GM18507 (cell line): Measurements from ENCODE around the gene TEX54.

Experiments
- DNase-seq: peaks from one replicate; pipeline ENCODE4 v3.0.0; 2011; ENCODE audit warnings: low read depth; ENCODE audit not compliant: insufficient read length; ENCODE audit errors: extremely low spot score
- FAIRE-seq: peaks from 2 replicates; lab custom pipeline; 2011; peaks lifted over from hg19 to GRCh38; lab: Jason Lieb, UNC

The TEX54 gene

DNA sequence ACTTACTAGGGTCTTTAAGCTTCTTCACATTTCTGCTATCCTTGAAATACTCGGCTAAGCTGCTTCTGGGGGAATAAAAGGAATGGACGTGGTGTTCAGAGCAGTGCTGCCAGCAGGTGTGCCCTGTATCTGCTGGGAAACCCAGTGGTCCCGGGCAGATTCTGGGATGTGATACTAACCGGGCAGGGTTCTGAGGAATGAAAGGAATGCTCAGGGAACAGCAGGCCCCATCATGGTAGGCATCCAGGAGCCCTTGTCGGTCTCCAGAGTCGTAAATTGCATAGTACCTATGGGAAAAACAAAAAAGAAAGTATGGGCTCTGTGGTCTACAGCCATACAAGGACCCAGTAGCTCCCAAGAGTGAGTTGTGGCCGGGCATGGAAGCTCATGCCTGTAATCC lies 36.4 kb downstream of the TEX54 start:
- FAIRE-seq, result no peak
- no peak for DNase-seq

DNA sequence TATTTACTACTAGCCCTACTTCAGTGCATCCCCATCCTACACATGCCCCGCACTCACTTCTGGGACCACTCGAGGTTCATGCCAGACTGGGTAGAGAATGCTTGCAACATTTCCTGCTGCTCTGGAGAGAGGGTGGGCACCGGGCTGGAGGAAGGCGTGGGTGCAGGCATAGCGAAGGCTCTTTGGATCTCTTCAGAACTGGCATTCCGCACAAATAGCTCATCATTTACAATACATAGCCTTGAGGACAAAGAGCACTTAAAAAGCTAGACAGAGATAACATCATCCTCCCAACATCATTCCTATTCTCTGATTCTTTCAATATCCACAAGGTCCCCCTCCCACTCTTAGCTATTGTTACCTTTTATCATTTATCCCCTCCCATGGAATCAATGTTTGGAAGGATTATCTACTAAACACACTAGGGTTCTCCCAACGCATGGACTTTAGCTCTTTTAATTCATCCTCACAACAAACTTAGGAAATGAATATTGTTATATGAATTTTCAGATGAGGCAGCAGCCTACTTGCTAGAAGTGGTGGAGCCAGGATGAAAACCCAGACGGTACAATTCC lies 38.4 kb downstream of the TEX54 start:
- no peak for DNase-seq
- FAIRE-seq, result no peak

DNA sequence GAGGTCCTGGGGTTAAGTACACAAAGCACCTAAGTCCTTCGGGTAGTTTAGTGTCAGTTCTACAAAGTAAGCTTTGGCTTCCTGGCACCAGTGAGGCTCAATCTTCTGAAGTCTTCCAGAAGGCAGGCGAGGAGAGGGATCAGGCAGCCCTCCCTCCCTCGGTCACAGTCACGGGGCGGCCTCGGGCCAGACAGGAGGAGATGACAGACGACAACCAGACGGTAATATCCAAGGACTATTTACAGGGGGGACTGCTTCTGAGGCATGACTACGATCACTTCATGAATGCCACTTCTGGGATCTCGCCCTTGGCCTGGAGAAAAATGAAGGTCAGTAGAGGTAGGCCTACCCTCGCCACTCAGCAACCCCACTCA lies 40.5 kb downstream of the TEX54 start:
- FAIRE-seq (no peak), DNase-seq (no peak)

DNA sequence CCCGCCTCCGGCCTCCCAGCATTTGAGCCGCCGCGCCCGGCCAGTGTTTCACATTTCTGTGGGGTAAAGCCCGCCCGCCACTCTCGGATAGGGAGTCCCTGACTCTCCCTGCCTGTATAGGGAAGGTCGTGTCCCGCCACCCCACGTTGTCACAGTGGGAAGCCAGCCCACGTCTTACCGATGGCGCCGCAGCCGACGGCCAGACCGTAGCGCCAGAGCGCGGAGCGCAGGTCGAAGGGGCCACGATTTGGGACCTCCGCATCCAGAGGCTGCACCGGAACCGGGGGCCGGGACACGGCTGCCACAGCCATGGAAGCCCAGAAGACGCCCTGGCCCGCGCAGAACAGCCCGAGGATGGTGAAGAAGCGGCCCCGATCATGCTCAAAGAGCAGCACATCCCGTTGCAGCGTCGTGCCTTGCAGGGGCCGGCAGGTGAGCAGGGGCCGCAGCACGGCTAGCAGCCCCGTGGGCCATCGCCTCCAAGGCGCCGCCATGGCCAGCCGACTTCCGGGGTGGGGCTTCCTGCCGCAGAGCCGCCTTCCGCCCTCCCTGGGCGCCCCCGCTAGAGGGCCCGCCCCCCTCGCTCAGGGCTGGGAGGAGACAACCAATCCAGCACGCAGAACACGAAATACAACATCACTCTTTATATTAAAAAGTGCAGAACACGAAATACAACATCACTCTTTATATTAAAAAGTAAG lies 41.0 kb downstream of the TEX54 start, which contains the start of gene TMEM223:
TMEM223 (minus strand) TSS at position 506 of the 701 bp plus-strand sequence; CDS start at position 494, 12 bp downstream.
- DNase-seq (peak; percentile 83), FAIRE-seq (peak; percentile 73)

DNA sequence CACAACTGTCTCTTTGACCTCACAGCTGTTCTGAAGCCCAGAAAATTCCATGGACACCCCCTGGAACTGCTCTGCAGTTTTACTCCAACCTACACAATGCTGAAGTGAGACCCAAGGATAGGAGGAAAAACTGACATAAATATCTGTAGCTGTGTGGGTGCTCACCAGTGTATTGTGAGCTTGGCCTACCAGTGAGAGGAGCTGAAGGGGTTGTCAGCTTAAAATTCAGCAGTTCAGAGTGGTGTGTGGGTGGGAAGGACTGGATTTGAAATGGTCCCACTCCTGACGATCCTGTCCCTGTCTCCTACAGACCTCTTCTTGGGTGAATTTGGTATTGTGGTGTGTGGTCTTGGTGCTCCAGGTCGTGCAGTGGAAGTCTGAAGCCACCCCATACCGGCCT lies 43.1 kb downstream of the TEX54 start:
- no peak for DNase-seq
- no peak for FAIRE-seq

DNA sequence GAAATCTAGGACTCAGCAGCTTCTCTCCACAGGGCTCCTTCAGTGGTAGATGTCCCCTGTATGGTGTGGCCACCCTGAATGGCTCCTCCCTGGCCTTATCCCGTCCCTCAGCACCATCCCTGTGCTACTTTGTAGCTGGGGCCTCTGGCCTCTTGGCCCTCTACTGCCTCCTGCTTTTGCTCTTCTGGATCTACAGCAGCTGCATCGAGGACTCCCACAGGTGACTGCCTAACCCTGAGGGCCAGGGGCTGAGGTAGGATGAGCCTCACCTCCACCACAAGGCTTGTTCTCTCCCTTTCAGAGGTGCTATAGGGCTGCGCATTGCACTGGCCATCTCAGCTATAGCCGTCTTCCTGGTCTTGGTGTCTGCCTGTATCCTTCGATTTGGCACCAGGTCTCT lies 43.6 kb downstream of the TEX54 start:
- FAIRE-seq (no peak), DNase-seq (no peak)

DNA sequence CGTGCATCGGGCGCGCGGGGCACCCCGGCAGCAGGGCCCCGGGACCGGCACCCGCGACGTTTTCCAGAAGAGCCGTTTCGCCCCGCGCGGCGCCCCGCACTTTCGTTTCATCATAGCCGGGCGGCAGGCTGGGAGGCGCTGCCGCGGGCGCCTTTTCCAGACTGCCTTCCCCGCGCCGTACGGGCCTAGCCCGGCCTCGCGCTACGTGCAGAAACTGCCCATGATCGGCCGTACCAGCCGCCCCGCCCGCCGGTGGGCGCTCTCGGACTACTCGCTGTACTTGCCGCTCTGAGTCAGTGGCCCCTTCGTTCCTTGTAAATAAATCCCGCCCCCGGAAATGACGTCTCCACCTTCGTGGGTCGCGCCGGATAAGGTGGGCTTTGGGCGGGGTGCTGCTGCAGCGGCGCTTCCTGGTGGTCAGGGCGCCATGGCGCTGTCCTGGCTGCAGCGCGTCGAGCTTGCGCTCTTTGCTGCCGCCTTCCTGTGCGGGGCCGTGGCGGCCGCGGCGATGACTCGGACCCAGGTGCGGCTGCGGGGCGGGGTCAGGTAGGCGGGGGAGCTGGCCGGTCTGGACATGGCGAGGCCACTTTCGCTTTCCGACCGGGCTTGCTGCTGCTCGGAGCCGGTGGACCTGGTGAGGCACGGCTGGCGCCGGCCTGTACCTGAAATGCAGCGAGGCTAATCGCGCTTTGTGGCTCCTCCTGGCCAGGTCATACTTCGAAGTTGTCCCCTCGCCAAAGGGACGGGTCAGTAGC lies 45.5 kb downstream of the TEX54 start, which contains the start of gene TMEM179B:
TMEM179B (plus strand) TSS at position 398 of the 755 bp plus-strand sequence; CDS start at position 428, 30 bp downstream.
- FAIRE-seq, result peak; percentile 87
- DNase-seq, result peak; percentile 92

DNA sequence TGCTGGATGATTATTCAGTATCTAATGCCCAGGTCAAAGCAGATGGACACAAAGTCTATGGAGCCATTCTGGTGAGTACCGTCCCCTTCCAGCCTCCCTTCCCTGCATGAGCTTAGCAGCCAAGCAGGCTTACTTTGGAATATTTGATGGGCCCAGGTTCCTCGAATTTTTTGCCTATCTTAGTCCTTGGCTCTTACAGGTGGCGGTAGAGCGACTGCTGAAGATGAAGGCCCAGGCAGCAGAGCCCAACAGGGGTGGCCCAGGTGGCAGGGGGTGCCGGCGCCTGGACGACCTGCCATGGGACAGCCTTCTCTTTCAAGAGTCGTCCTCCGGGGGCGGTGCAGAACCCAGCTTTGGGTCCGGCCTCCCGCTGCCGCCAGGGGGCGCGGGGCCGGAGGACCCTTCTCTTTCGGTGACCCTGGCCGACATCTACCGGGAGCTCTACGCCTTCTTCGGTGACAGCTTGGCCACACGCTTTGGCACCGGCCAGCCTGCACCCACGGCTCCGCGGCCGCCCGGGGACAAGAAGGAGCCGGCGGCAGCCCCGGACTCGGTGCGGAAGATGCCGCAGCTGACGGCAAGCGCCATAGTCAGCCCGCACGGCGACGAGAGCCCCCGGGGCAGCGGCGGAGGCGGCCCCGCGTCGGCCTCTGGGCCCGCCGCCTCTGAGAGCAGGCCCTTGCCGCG lies 46.2 kb downstream of the TEX54 start:
- FAIRE-seq (peak; percentile 60), DNase-seq (peak; percentile 78)

DNA sequence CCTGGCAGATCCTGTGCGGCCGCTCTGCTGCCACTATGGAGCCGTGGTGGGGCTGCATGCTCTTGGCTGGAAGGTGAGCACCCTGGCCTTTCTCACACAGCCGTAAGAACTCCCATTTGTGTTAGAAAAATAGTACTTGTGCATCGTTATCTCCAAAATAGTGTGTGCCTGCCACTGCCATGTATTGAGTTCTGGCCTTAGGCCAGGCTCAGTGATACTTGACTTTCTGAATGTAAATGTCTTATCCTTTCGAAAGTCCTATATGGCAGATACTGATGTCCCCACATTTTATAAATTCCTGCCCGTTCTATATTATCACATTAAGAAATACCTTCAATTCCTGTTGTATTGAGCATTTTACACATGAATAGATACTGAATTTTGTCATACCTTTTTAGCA lies 49.9 kb downstream of the TEX54 start:
- DNase-seq, result no peak
- no peak for FAIRE-seq
